ENCODE data around the gene PPP6R3.

GRCh38 chr11:68495872-68496271 is 35.3 kb downstream of the PPP6R3 start:
- TF ChIP-seq CTCF (IDR thresholded peaks at IDR 0.05; ENCODE audit: poor library complexity, severe bottlenecking): no peak
- no peak for TF ChIP-seq EZH2 (IDR thresholded peaks at IDR 0.05; ENCODE audit: borderline replicate concordance, insufficient read depth, low read length, poor library complexity, severe bottlenecking)
- no peak for TF ChIP-seq TAF1 (IDR thresholded peaks at IDR 0.05; ENCODE audit: low read depth)
- TF ChIP-seq POLR2AphosphoS5 (IDR thresholded peaks at IDR 0.05): no peak
- TF ChIP-seq EP300 (conservative IDR thresholded peaks at IDR 0.05; ENCODE audit: poor library complexity, severe bottlenecking): no peak
- no peak for TF ChIP-seq REST (IDR thresholded peaks at IDR 0.05; ENCODE audit: borderline replicate concordance)
- no peak for TF ChIP-seq SMC3 (conservative IDR thresholded peaks at IDR 0.05; ENCODE audit: poor library complexity)
- TF ChIP-seq MXI1 (conservative IDR thresholded peaks at IDR 0.05; ENCODE audit: poor library complexity, severe bottlenecking): no peak

All from neural cell (in vitro differentiated cells).